Activated naive CD4-positive, alpha-beta T cell treated with anti-CD3 and anti-CD28 coated beads, Interleukin-2, amount 10 ng/mL, durations not matched to agents 7 days and 5 days (primary cell): Measurements from ENCODE around the gene SPEM3.

Experiments used
- CTCF ChIA-PET: fragments of 350-600 bp; sonication (Branson Sonifier 250); formaldehyde crosslinking; loops from one replicate; lab custom pipeline; 2021; ENCODE audit warnings: antibody characterized with exemption; lab: Charles Lee
- DNase-seq: peaks from one replicate; pipeline ENCODE4 v3.0.0-alpha.2; 2020
- H3K27ac Mint-ChIP-seq: one replicate; pipeline ENCODE4 v1.8.0; 2021; ENCODE audit warnings: mild to moderate bottlenecking, moderate library complexity, mixed read lengths
- H3K27me3 Mint-ChIP-seq: one replicate; pipeline ENCODE4 v1.8.0; 2021; ENCODE audit warnings: mild to moderate bottlenecking, mixed read lengths
- H3K36me3 Mint-ChIP-seq: one replicate; pipeline ENCODE4 v1.8.0; 2021; ENCODE audit warnings: mixed read lengths
- H3K4me1 Mint-ChIP-seq: one replicate; pipeline ENCODE4 v1.8.0; 2021; ENCODE audit warnings: mixed read lengths
- H3K4me3 Mint-ChIP-seq: one replicate; pipeline ENCODE4 v1.8.0; 2021; ENCODE audit warnings: mild to moderate bottlenecking, moderate library complexity, mixed read lengths
- H3K9me3 Mint-ChIP-seq: one replicate; pipeline ENCODE4 v1.8.0; 2021; ENCODE audit warnings: mixed read lengths

Gene SPEM3

GRCh38 chr17:7393613-7394451 is 34.8 kb upstream of the SPEM3 start:
- Mint-ChIP-seq H3K36me3 (peaks cover 42% of the 10 kb centered on the region), H3K27me3 (peaks cover 7% of the 10 kb centered on the region), H3K9me3 (no peaks in the 10 kb centered on the region), H3K4me1 (peaks cover 41% of the 10 kb centered on the region), H3K27ac (peak overlapping the region; percentile 87), H3K4me3 (peak overlapping the region; percentile 94)
- peak; percentile 80 for DNase-seq
- CTCF ChIA-PET, result interaction anchor here (0.6 to 2.3 kb wide), 2 partner anchors 43 to 98 kb away, joined by 3 to 7 read pairs; no protein-coding TSS in a partner anchor

- peaks cover 7% of the 10 kb centered on the region for H3K27me3 Mint-ChIP-seq
- CTCF ChIA-PET, result interaction anchor here (2.3 kb wide), 1 partner anchor 42 kb away, joined by 7 read pairs; no protein-coding TSS in a partner anchor
Observed at GRCh38 chr17:7394452-7395191, 34.0 kb upstream of the SPEM3 start, which contains the start of gene PLSCR3. TSS of gene PLSCR3 (minus strand) at chr17:7394525. CDS start at chr17:7394110, 415 bp downstream.

GRCh38 chr17:7396147-7396546 is 32.5 kb upstream of the SPEM3 start:
- Mint-ChIP-seq H3K36me3 (peaks cover 20% of the 10 kb centered on the region), H3K27me3 (peaks cover 7% of the 10 kb centered on the region), H3K27ac (no peak overlapping the region), H3K4me3 (peak overlapping the region; percentile 37), H3K4me1 (peaks cover 33% of the 10 kb centered on the region), H3K9me3 (no peaks in the 10 kb centered on the region)
- no peak for DNase-seq
- CTCF ChIA-PET, result no interaction called here

More at GRCh38 chr17:7394452-7395191, 34.0 kb upstream of the SPEM3 start, which contains the start of gene PLSCR3:
- peak; percentile 87 for DNase-seq
- Mint-ChIP-seq H3K4me3 (peak within 1 kb of the TSS; percentile 94), H3K36me3 (peaks cover 34% of the 10 kb centered on the region), H3K27ac (peak within 1 kb of the TSS; percentile 89), H3K4me1 (peaks cover 39% of the 10 kb centered on the region), H3K9me3 (no peaks in the 10 kb centered on the region)

- H3K4me3 Mint-ChIP-seq, result no peak overlapping the region
- H3K4me1 Mint-ChIP-seq, result peaks cover 23% of the 10 kb centered on the region
- no peak for DNase-seq
- H3K27me3 Mint-ChIP-seq, result peaks cover 7% of the 10 kb centered on the region
- H3K9me3 Mint-ChIP-seq, result no peaks in the 10 kb centered on the region
- CTCF ChIA-PET, result interaction anchor here (1.6 kb wide), 1 partner anchor 43 kb away, joined by 4 read pairs; no protein-coding TSS in a partner anchor
- H3K36me3 Mint-ChIP-seq, result peaks cover 8% of the 10 kb centered on the region
- no peak overlapping the region for H3K27ac Mint-ChIP-seq
Observed at GRCh38 chr17:7398612-7399011, 30.0 kb upstream of the SPEM3 start.

GRCh38 chr17:7403043-7403726 is 25.5 kb upstream of the SPEM3 start:
- no peaks in the 10 kb centered on the region for H3K9me3 Mint-ChIP-seq
- peaks cover 39% of the 10 kb centered on the region for H3K27me3 Mint-ChIP-seq
- peak overlapping the region; percentile 92 for H3K27ac Mint-ChIP-seq
- H3K4me1 Mint-ChIP-seq, result peaks cover 19% of the 10 kb centered on the region
- H3K4me3 Mint-ChIP-seq, result peak overlapping the region; percentile 95
- CTCF ChIA-PET, result interaction anchor here (0.5 to 2.2 kb wide), 5 partner anchors 32 to 139 kb away, joined by 3 to 6 read pairs (median 3); partner anchors contain the start of gene TMEM102
- H3K36me3 Mint-ChIP-seq, result peaks cover 5% of the 10 kb centered on the region
- DNase-seq, result peak; percentile 60

- peaks cover 20% of the 10 kb centered on the region for H3K4me1 Mint-ChIP-seq
- H3K4me3 Mint-ChIP-seq, result peak overlapping the region; percentile 95
- H3K27me3 Mint-ChIP-seq, result peaks cover 41% of the 10 kb centered on the region
- H3K27ac Mint-ChIP-seq, result peak overlapping the region; percentile 92
- CTCF ChIA-PET, result interaction anchor here (0.5 to 2.2 kb wide), 5 partner anchors 32 to 138 kb away, joined by 3 to 6 read pairs (median 3); partner anchors contain the start of gene TMEM102
- no peak for DNase-seq
- no peaks in the 10 kb centered on the region for H3K9me3 Mint-ChIP-seq
- H3K36me3 Mint-ChIP-seq, result peaks cover 5% of the 10 kb centered on the region
Observed at GRCh38 chr17:7403727-7403976, 25.0 kb upstream of the SPEM3 start.

GRCh38 chr17:7403977-7404736 is 24.5 kb upstream of the SPEM3 start, which contains the start of gene TMEM256:
TSS of gene TMEM256 (minus strand) at chr17:7404097. CDS start at chr17:7404084, 13 bp downstream.
- Mint-ChIP-seq H3K27me3 (peaks cover 46% of the 10 kb centered on the region), H3K4me3 (peak within 1 kb of the TSS; percentile 95), H3K4me1 (peaks cover 22% of the 10 kb centered on the region), H3K9me3 (no peaks in the 10 kb centered on the region), H3K36me3 (peaks cover 5% of the 10 kb centered on the region), H3K27ac (peak within 1 kb of the TSS; percentile 92)
- peak; percentile 98 for DNase-seq
- CTCF ChIA-PET, result interaction anchor here (1.0 to 2.2 kb wide), 4 partner anchors 31 to 138 kb away, joined by 3 to 6 read pairs (median 4); partner anchors contain the start of gene TMEM102

- Mint-ChIP-seq H3K36me3 (peaks cover 5% of the 10 kb centered on the region), H3K9me3 (no peaks in the 10 kb centered on the region), H3K4me1 (peaks cover 22% of the 10 kb centered on the region), H3K4me3 (peak overlapping the region; percentile 95), H3K27ac (peak overlapping the region; percentile 92), H3K27me3 (peaks cover 50% of the 10 kb centered on the region)
- CTCF ChIA-PET, result interaction anchor here (1.0 to 2.2 kb wide), 3 partner anchors 30 to 35 kb away, joined by 3 to 6 read pairs (median 5); partner anchors contain the start of gene TMEM102
- peak; percentile 81 for DNase-seq
Observed at GRCh38 chr17:7404737-7405349, 23.8 kb upstream of the SPEM3 start.

GRCh38 chr17:7405350-7406234 is 23.1 kb upstream of the SPEM3 start:
- H3K36me3 Mint-ChIP-seq, result peaks cover 5% of the 10 kb centered on the region
- peaks cover 53% of the 10 kb centered on the region for H3K27me3 Mint-ChIP-seq
- DNase-seq, result no peak
- peaks cover 22% of the 10 kb centered on the region for H3K4me1 Mint-ChIP-seq
- H3K4me3 Mint-ChIP-seq, result peak overlapping the region; percentile 95
- no peaks in the 10 kb centered on the region for H3K9me3 Mint-ChIP-seq
- CTCF ChIA-PET, result no interaction called here
- H3K27ac Mint-ChIP-seq, result peak overlapping the region; percentile 40

- Mint-ChIP-seq H3K27me3 (peaks cover 61% of the 10 kb centered on the region), H3K4me1 (peaks cover 22% of the 10 kb centered on the region), H3K27ac (peak overlapping the region; percentile 40), H3K9me3 (no peaks in the 10 kb centered on the region), H3K36me3 (peaks cover 5% of the 10 kb centered on the region), H3K4me3 (peak overlapping the region; percentile 68)
- DNase-seq, result no peak
- CTCF ChIA-PET, result interaction anchor here (0.6 to 1.3 kb wide), 2 partner anchors 82 to 155 kb away, joined by 3 to 4 read pairs; no protein-coding TSS in a partner anchor
Observed at GRCh38 chr17:7406235-7406825, 22.3 kb upstream of the SPEM3 start.

GRCh38 chr17:7407082-7407481 is 21.6 kb upstream of the SPEM3 start:
- no peak for DNase-seq
- Mint-ChIP-seq H3K27me3 (peaks cover 62% of the 10 kb centered on the region), H3K4me3 (peak overlapping the region; percentile 4), H3K4me1 (peaks cover 19% of the 10 kb centered on the region), H3K36me3 (peaks cover 1% of the 10 kb centered on the region), H3K27ac (no peak overlapping the region), H3K9me3 (no peaks in the 10 kb centered on the region)
- CTCF ChIA-PET, result interaction anchor here (0.6 to 1.3 kb wide), 3 partner anchors 71 to 154 kb away, joined by 3 to 4 read pairs (median 3); partner anchors contain the start of gene ACAP1
